H1 (cell line): ENCODE measurements around the gene KEL. TPM values are rescaled to one million over a fixed set of nuclear protein-coding genes. Genes with fewer than 3 reads are reported as not detected.
A peak's percentile ranks its signal among the peaks of the same experiment; 100 is the strongest.

Experiments used
- CBX8 ChIP-seq: fragments of 300-800, 300-1000 bp; sonication (generic); IDR thresholded peaks from 2 replicates; pipeline ENCODE4 v1.7.1; 2016; ENCODE audit warnings: low read depth, low read length, borderline replicate concordance
- CTCF ChIP-seq, 3 experiments: IDR thresholded peaks; 1 replicate in 2 of 3; 2 replicates in 1 of 3; pipeline versions ENCODE4 v1.5.1 to v1.6.1; 2011; ENCODE audit warnings: low read length in 3 of 3, mild to moderate bottlenecking in 3 of 3, inconsistent platforms in 2 of 3, low read depth in 1 of 3, moderate library complexity in 1 of 3; ENCODE audit not compliant: insufficient read depth in 1 of 3; ENCODE audit errors: control extremely low read depth in 1 of 3
- KDM4A ChIP-seq: IDR thresholded peaks from one replicate; pipeline ENCODE4 v1.7.1; 2012; ENCODE audit warnings: low read depth, mild to moderate bottlenecking, moderate library complexity, low read length, inconsistent platforms; ENCODE audit not compliant: severe bottlenecking
- NANOG ChIP-seq: IDR thresholded peaks from 2 replicates; pipeline ENCODE4 v1.6.1; 2011; ENCODE audit warnings: low read length, low read depth, mild to moderate bottlenecking, inconsistent platforms; ENCODE audit not compliant: insufficient read depth, poor library complexity, severe bottlenecking
- SIN3A ChIP-seq, 2 experiments: IDR thresholded peaks in 1 of 2; conservative IDR thresholded peaks in 1 of 2; 2 replicates each; pipeline ENCODE4 v1.6.1; 2011 to 2012; ENCODE audit warnings: low read length in 2 of 2, improper control_type of control experiment in 1 of 2, low read depth in 1 of 2, mild to moderate bottlenecking in 1 of 2
- SP4 ChIP-seq: IDR thresholded peaks from 2 replicates; pipeline ENCODE4 v1.6.1; 2012; ENCODE audit warnings: low read length, inconsistent platforms
- polyA plus RNA-seq, 7 experiments: library from polyadenylated mRNA; depleted of rRNA in 3 of 7; stranded (reverse) in 5 of 7; unstranded in 2 of 7; fragments of >200 nt in 5 of 7; fragments of 200-250 nt in 2 of 7; gene quantifications; 1 replicate in 5 of 7; 2 replicates in 1 of 7; 4 replicates in 1 of 7; pipeline versions ENCODE4 v1.2.1 to v1.2.3, GENCODE V29; 2011 to 2013; ENCODE audit warnings: missing spikeins in 2 of 7, mixed read lengths in 2 of 7
- total RNA-seq: library from RNA; stranded (reverse); fragmentation: NEBNext Ultra II Directional; extraction: Animal tissue kit (Norgen Biotek cat#: 25700); gene quantifications from 2 replicates; pipeline ENCODE4 v1.2.1, GENCODE V29; 2021

The KEL gene
- total and polyA plus RNA-seq, 2 of the 8 experiments (the other 6 are each of a cell fraction or from before 2014, with no cell fraction given) = 1.8 to 1.9 TPM

- TF ChIP-seq CBX8 (no peak), NANOG (no peak), SIN3A (conservative IDR thresholded peaks at IDR 0.05 in 1 of 2, IDR thresholded peaks at IDR 0.05 in 1 of 2; ENCODE audit: low read depth in 1 of 2, low read length in 2 of 2) (no peak), SP4 (no peak), KDM4A (no peak), CTCF (IDR thresholded peaks at IDR 0.05; ENCODE audit: control extremely low read depth in 1 of 3, insufficient read depth in 1 of 3, low read depth in 1 of 3, low read length in 3 of 3) (peak; percentile 41 to 72 (median 53))
- TF ChIP-seq, all 59 proteins: peak for 3
Observed at GRCh38 chr7:142908921-142909890, 53.0 kb downstream of the KEL start (continued).
